HCT116 (cell line): ENCODE measurements around the gene PIEZO2. TPM values are rescaled to one million over a fixed set of nuclear protein-coding genes. Genes with fewer than 3 reads are reported as not detected.

ENCODE experiments used
- ATAC-seq: fragments of 200-7000 bp; cut with Tn5 transposase; 2 replicates; pipeline ENCODE4 v1.9.1; 2020; ENCODE audit warnings: mild to moderate bottlenecking, moderate library complexity
- BruUV-seq: library from RNA; stranded (reverse); fragments of 400-500 nt; replicated peaks from 2 replicates; lab custom pipeline; 2021; lab: Mats Ljungman, UMichigan
- CTCF ChIA-PET: fragments of 300-600 bp; sonication (Branson Sonifier 250); formaldehyde crosslinking; loops from one replicate; lab custom pipeline; 2021; ENCODE audit warnings: antibody characterized with exemption; lab: Charles Lee
- POLR2A ChIA-PET: fragments of 300-600, 350-600 bp; sonication (Branson Sonifier 250); formaldehyde crosslinking; loops from one replicate; lab custom pipeline; 2021; ENCODE audit warnings: antibody characterized with exemption; lab: Charles Lee
- RAD21 ChIA-PET, 2 experiments: fragments of 300-600 bp; sonication (Branson Sonifier 250); formaldehyde crosslinking; loops; one replicate each; lab custom pipeline; 2023; ENCODE audit warnings: low total read pairs in 2 of 2; ENCODE audit not compliant: uncharacterized antibody in 2 of 2, unreplicated experiment in 2 of 2, low non-redundant PET in 1 of 2; lab: Charles Lee
- DNase-seq: peaks from one replicate; pipeline ENCODE4 v3.0.0-alpha.2; 2010; ENCODE audit warnings: low read depth, low spot score
- H2AFZ ChIP-seq: fragments of 200-600 bp; shearing (Covaris generic), sonication (generic); 2 replicates; pipeline ENCODE4 v1.6.1; 2017; ENCODE audit warnings: low read depth, mixed run types, mixed read lengths, antibody characterized with exemption, low read length; ENCODE audit not compliant: poor library complexity, severe bottlenecking
- H3K27ac ChIP-seq: 2 replicates; pipeline ENCODE4 v1.5.1; 2012; ENCODE audit warnings: low read depth, low read length
- H3K27me3 ChIP-seq: fragments of 200-600 bp; sonication (generic); 2 replicates; pipeline ENCODE4 v1.6.1; 2016; ENCODE audit warnings: mixed run types, low read length, mixed read lengths; ENCODE audit not compliant: insufficient read depth
- H3K36me3 ChIP-seq, 2 experiments: fragments of 200-500 bp in 1 of 2; fragments of 200-600 bp in 1 of 2; sonication (Bioruptor generic) in 1 of 2; sonication (generic) in 1 of 2; 2 replicates each; pipeline versions ENCODE4 v1.5.1 to v1.6.1; 2014 to 2016; ENCODE audit warnings: low read length in 2 of 2, inconsistent platforms in 1 of 2, mixed read lengths in 1 of 2, mixed run types in 1 of 2; ENCODE audit not compliant: insufficient read depth in 2 of 2, control insufficient read depth in 1 of 2
- H3K4me1 ChIP-seq, 2 experiments: fragments of 200-600 bp in 1 of 2; sonication (generic) in 1 of 2; 2 replicates each; pipeline versions ENCODE4 v1.5.1 to v1.6.1; 2012 to 2017; ENCODE audit warnings: low read length in 2 of 2, inconsistent platforms in 1 of 2, mild to moderate bottlenecking in 1 of 2, mixed read lengths in 1 of 2, mixed run types in 1 of 2, moderate library complexity in 1 of 2; ENCODE audit not compliant: insufficient read depth in 2 of 2, control insufficient read depth in 1 of 2
- H3K4me2 ChIP-seq: fragments of 200-600 bp; sonication (generic); 2 replicates; pipeline ENCODE4 v1.6.1; 2017; ENCODE audit warnings: mixed run types, low read length, mixed read lengths
- H3K4me3 ChIP-seq, 2 experiments: fragments of 200-600 bp in 1 of 2; sonication (generic) in 1 of 2; replicated peaks in 1 of 2; 2 replicates each; pipeline ENCODE4 v1.5.1; 2011 to 2016; ENCODE audit warnings: low read length in 2 of 2, control low read depth in 1 of 2, low read depth in 1 of 2, mild to moderate bottlenecking in 1 of 2, mixed read lengths in 1 of 2, mixed run types in 1 of 2
- H3K79me2 ChIP-seq: fragments of 200-600 bp; sonication (generic); 2 replicates; pipeline ENCODE4 v1.6.1; 2017; ENCODE audit warnings: mild to moderate bottlenecking, mixed run types, low read length, moderate library complexity, mixed read lengths; ENCODE audit not compliant: insufficient read depth
- H3K9ac ChIP-seq: fragments of 200-600 bp; sonication (generic); 2 replicates; pipeline ENCODE4 v1.6.1; 2016; ENCODE audit warnings: low read length, mixed read lengths
- H3K9me2 ChIP-seq: fragments of 200-600 bp; sonication (generic), shearing (Covaris generic); 2 replicates; pipeline ENCODE4 v1.6.1; 2017; ENCODE audit warnings: mixed run types, mild to moderate bottlenecking, moderate library complexity; ENCODE audit not compliant: insufficient read depth
- H3K9me3 ChIP-seq, 2 experiments: fragments of 200-500 bp in 1 of 2; fragments of 200-600 bp in 1 of 2; sonication (Bioruptor generic) in 1 of 2; sonication (generic) in 1 of 2; 2 replicates each; pipeline ENCODE4 v1.6.1; 2014 to 2017; ENCODE audit warnings: low read length in 2 of 2, mixed read lengths in 2 of 2, inconsistent platforms in 1 of 2, low read depth in 1 of 2, mild to moderate bottlenecking in 1 of 2, mixed run types in 1 of 2, moderate library complexity in 1 of 2; ENCODE audit not compliant: control insufficient read depth in 1 of 2, insufficient read depth in 1 of 2
- H4K20me1 ChIP-seq: fragments of 200-600 bp; sonication (generic), shearing (Covaris generic); 2 replicates; pipeline ENCODE4 v1.6.1; 2017; ENCODE audit warnings: mixed run types, mild to moderate bottlenecking, moderate library complexity; ENCODE audit not compliant: insufficient read depth
- CEBPB ChIP-seq: IDR thresholded peaks from 2 replicates; pipeline ENCODE4 v1.6.1; 2012; ENCODE audit warnings: low read depth
- EGR1 ChIP-seq: IDR thresholded peaks from 2 replicates; pipeline ENCODE4 v1.6.1; 2012; ENCODE audit warnings: low read depth
- EZH2 ChIP-seq: fragments of 200-600 bp; sonication (generic); IDR thresholded peaks from 2 replicates; pipeline ENCODE4 v1.6.1; 2017; ENCODE audit warnings: antibody characterized with exemption, mixed run types
- POLR2A ChIP-seq: IDR thresholded peaks from 2 replicates; pipeline ENCODE4 v1.7.0; 2011; ENCODE audit warnings: borderline replicate concordance; ENCODE audit not compliant: insufficient read depth, insufficient read length; ENCODE audit errors: extremely low read depth
- SRF ChIP-seq: IDR thresholded peaks from 2 replicates; pipeline ENCODE4 v1.6.1; 2012; ENCODE audit warnings: low read depth
- ZNF274 ChIP-seq: fragments of 200-500 bp; sonication (Bioruptor generic); IDR thresholded peaks from 2 replicates; pipeline ENCODE4 v1.6.1; 2014; ENCODE audit warnings: mild to moderate bottlenecking, low read depth, low read length, inconsistent platforms
- intact Hi-C: fragments of 100-400 bp; cut with micrococcal nuclease; formaldehyde crosslinking; loops from 2 replicates; pipeline ENCODE4 v1.10.0; 2022
- total RNA-seq: library from RNA; stranded (reverse); gene quantifications from one replicate; pipeline ENCODE4 v1.2.1, GENCODE V29; 2021; ENCODE audit not compliant: unreplicated experiment
- TF ChIP-seq, protein P1 (sequence below): IDR thresholded peaks from 2 replicates; pipeline ENCODE4 v1.6.1; 2011; ENCODE audit warnings: mild to moderate bottlenecking, low read length, moderate library complexity; ENCODE audit not compliant: insufficient replicate concordance; ENCODE audit errors: extremely low read depth
- TF ChIP-seq, protein P2 (sequence below): IDR thresholded peaks from 2 replicates; pipeline ENCODE4 v1.6.1; 2012

Gene PIEZO2
- total RNA-seq, 1 experiment from 2014 or later = 0.34 TPM

DNA sequence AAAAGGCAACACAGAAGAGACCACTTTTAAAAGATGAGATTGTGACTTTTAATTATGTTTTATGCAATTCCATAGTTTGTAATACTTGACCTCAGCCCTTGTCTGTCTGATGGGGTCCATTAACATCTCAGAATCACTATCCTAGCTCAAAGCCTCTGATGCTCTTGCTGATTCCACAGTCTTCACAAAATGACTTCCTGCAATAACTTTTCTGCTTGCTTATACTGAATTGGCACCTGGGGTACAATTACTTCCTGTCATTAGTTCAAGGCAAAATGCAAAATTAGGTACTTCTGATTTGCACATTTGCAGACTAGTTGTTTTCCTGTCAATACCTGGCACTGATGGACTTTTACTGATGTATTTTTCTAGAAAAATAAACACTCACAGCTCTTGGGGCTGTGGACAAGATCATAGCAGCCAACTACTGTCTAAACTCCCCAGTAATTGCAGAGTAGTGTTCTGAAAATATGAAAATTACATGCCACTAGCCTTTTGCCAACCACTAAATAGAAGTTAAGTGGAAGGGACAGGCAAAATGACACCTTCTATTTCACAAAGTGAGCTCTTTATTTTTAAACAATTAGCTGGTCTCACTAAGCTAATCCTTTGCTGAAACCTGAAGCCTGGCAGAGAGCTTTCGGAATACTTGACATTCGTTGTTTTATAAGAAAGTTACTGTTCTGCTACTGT, 129.1 kb downstream of the PIEZO2 start:
- ATAC-seq (no peak), DNase-seq (no peak)
- no TSS peak for BruUV-seq
- no peaks in the 10 kb centered on the region for H3K79me2 ChIP-seq
- RAD21 ChIA-PET = no interaction called here
- TF ChIP-seq CEBPB (no peak), ZNF274 (no peak), EZH2 (no peak), SRF (no peak), EGR1 (no peak), POLR2A (no peak)
- TF ChIP-seq, protein P1, sequence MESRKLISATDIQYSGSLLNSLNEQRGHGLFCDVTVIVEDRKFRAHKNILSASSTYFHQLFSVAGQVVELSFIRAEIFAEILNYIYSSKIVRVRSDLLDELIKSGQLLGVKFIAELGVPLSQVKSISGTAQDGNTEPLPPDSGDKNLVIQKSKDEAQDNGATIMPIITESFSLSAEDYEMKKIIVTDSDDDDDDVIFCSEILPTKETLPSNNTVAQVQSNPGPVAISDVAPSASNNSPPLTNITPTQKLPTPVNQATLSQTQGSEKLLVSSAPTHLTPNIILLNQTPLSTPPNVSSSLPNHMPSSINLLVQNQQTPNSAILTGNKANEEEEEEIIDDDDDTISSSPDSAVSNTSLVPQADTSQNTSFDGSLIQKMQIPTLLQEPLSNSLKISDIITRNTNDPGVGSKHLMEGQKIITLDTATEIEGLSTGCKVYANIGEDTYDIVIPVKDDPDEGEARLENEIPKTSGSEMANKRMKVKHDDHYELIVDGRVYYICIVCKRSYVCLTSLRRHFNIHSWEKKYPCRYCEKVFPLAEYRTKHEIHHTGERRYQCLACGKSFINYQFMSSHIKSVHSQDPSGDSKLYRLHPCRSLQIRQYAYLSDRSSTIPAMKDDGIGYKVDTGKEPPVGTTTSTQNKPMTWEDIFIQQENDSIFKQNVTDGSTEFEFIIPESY = no peak
- TF ChIP-seq, protein P2, sequence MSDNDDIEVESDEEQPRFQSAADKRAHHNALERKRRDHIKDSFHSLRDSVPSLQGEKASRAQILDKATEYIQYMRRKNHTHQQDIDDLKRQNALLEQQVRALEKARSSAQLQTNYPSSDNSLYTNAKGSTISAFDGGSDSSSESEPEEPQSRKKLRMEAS = no peak
- H2AFZ ChIP-seq = no peak overlapping the region
- H3K9ac ChIP-seq = no peak overlapping the region
- H3K27me3 ChIP-seq = peaks cover 4% of the 10 kb centered on the region; the same call in 1 of the 2 replicates
- no peak overlapping the region for H3K4me2 ChIP-seq
- no peaks in the 10 kb centered on the region for H3K9me2 ChIP-seq
- POLR2A ChIA-PET = no interaction called here
- CTCF ChIA-PET = no interaction called here
- no peaks in the 10 kb centered on the region for H3K4me1 ChIP-seq
- no peaks in the 10 kb centered on the region for H3K9me3 ChIP-seq
- H3K4me3 ChIP-seq = no peak overlapping the region
- H3K36me3 ChIP-seq = no peaks in the 10 kb centered on the region
- intact Hi-C loops = no loop called here
- no peaks in the 10 kb centered on the region for H4K20me1 ChIP-seq
- no peak overlapping the region for H3K27ac ChIP-seq
